Activated naive CD8-positive, alpha-beta T cell treated with anti-CD3 and anti-CD28 coated beads for 36 hours (primary cell): ENCODE measurements around the gene FHIT. TPM values are rescaled to one million over a fixed set of nuclear protein-coding genes. Genes with fewer than 3 reads are reported as not detected.

Source experiments
- DNase-seq: peaks from one replicate; pipeline ENCODE4 v3.0.0; 2021
- H3K27ac Mint-ChIP-seq: one replicate; pipeline ENCODE4 v1.8.0; 2022; ENCODE audit warnings: mild to moderate bottlenecking, moderate library complexity, mixed read lengths
- H3K27me3 Mint-ChIP-seq: one replicate; pipeline ENCODE4 v1.8.0; 2022; ENCODE audit warnings: mild to moderate bottlenecking, mixed read lengths
- H3K36me3 Mint-ChIP-seq: one replicate; pipeline ENCODE4 v1.8.0; 2021; ENCODE audit warnings: mild to moderate bottlenecking, mixed read lengths
- H3K4me1 Mint-ChIP-seq: one replicate; pipeline ENCODE4 v1.8.0; 2021; ENCODE audit warnings: mixed read lengths
- H3K4me3 Mint-ChIP-seq: one replicate; pipeline ENCODE4 v1.8.0; 2022; ENCODE audit warnings: mild to moderate bottlenecking, moderate library complexity, mixed read lengths
- H3K9me3 Mint-ChIP-seq: one replicate; pipeline ENCODE4 v1.8.0; 2022; ENCODE audit warnings: mixed read lengths
- total RNA-seq, 2 experiments: library from RNA; stranded (reverse); gene quantifications; one replicate each; pipeline ENCODE4 v1.2.3, GENCODE V29; 2021

The FHIT gene
- total RNA-seq, 2 experiments from 2014 or later, result 8.6 to 9.0 TPM

DNA sequence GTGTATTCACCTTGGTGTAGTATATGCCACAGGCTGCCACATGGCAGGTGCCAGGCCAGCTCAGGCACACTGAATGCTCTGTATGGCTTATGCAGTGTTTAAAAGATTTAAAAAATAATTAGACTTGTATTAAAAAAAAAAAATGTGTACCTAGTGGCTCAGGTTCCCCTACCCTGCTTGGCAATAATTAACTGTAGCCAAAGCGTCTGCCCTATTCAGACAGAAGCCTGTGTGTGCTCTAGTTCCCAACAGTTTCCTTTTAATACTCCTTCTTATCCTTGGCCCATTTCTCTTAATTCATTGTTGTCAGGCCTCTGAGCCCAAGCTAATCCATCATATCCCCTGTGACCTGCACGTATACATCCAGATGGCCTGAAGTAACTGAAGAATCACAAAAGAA, 1449.2 kb downstream of the FHIT start:
- no peak overlapping the region for H3K4me3 Mint-ChIP-seq
- no peaks in the 10 kb centered on the region for H3K27me3 Mint-ChIP-seq
- peaks cover 10% of the 10 kb centered on the region for H3K4me1 Mint-ChIP-seq
- DNase-seq, result no peak
- no peaks in the 10 kb centered on the region for H3K36me3 Mint-ChIP-seq
- no peaks in the 10 kb centered on the region for H3K9me3 Mint-ChIP-seq
- H3K27ac Mint-ChIP-seq, result no peak overlapping the region

DNA sequence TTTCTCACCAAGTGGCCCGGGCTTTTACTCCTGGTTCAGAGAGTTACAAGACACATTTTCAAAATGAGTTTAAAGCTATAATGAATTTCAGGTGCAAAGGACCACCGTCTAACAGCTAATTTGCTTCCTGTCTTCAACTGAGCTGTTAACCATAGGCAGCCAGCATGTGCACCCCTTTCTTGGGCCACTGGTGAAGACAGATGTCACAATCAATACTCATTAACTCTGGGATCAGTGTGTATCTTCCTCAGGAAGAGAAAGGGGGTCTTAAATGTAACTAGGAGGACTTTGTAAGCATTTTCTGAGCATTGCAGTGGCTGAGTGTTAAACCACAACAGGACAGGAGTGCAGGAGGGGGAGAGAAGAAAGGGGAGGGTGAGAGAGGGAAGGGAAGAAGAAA, 1450.8 kb downstream of the FHIT start:
- DNase-seq, result no peak
- Mint-ChIP-seq H3K4me3 (no peak overlapping the region), H3K36me3 (no peaks in the 10 kb centered on the region), H3K9me3 (no peaks in the 10 kb centered on the region), H3K4me1 (peaks cover 10% of the 10 kb centered on the region), H3K27ac (no peak overlapping the region), H3K27me3 (no peaks in the 10 kb centered on the region)

DNA sequence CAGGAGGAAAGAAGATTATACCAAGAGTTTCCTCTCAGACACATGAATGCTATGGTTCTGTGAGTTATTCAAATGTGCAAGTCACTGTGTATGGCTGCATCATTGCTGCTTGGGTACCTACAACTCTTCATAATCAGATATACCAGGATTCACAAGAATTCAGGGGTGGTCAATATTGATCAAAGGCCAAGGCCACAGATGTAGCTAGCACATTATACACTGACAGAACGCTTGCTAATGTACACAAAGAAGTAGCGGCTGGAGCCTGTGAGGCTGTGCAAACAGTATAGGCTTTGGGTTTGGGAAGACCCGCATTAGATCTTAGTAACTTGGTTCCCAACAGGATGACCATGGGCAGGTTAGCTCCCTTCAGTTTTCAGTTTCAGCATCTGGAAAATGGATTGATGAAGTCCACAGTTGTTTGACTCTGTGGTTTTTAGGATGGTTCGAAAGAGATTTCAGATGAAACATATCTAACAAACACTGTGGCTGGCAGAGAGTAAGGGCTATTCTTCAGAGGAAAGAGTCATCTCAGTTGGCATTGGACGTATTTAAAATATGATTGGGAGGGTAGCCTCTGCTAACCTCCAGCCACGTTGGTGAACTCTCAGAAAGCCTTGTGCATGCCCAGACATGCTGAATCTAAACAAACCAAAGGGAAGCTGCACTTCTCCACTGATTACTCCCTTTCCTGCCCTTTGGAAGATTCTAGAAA, 1452.7 kb downstream of the FHIT start:
- Mint-ChIP-seq H3K36me3 (no peaks in the 10 kb centered on the region), H3K27ac (no peak overlapping the region), H3K4me1 (peaks cover 10% of the 10 kb centered on the region), H3K4me3 (no peak overlapping the region), H3K27me3 (no peaks in the 10 kb centered on the region), H3K9me3 (no peaks in the 10 kb centered on the region)
- no peak for DNase-seq

DNA sequence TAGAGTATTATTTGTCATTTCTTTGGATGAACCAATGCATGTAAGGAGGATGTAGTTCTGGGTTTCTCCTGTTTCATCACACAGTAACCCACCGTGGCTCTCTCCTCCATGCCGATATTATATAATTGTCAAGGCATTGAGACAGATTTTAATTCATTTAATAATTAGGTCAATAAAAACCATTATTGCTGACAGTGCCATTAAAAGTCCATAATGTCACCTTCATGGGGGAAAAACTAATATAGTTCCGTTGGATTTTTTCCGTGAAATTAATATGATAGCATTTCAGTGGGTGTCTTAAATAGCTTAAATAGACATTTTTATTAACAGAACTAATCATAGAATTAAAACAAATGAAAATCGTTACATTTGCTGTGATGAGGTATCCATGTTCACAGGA, 1453.7 kb downstream of the FHIT start:
- Mint-ChIP-seq H3K27ac (no peak overlapping the region), H3K36me3 (no peaks in the 10 kb centered on the region), H3K4me3 (no peak overlapping the region), H3K27me3 (no peaks in the 10 kb centered on the region), H3K9me3 (no peaks in the 10 kb centered on the region), H3K4me1 (peaks cover 9% of the 10 kb centered on the region)
- no peak for DNase-seq

DNA sequence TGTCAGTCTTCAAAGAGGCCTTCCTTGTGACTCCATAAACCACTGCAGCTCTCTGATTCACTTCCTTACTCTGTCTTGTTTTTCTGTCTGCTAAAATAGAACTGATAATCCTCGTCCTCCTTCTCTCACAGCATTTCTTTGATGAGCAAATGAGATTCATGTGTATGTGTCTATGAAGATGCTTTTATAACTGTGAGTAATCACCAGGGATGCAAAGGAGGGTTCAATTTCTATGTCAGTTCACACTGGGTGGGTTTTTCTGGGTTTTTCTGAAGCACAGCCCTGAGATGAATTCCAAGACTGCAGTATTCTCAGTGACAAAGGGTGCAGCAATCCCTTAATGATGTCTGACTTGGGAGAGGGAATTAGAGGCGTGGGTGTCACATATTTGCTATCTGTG, 1454.8 kb downstream of the FHIT start:
- no peaks in the 10 kb centered on the region for H3K9me3 Mint-ChIP-seq

DNA sequence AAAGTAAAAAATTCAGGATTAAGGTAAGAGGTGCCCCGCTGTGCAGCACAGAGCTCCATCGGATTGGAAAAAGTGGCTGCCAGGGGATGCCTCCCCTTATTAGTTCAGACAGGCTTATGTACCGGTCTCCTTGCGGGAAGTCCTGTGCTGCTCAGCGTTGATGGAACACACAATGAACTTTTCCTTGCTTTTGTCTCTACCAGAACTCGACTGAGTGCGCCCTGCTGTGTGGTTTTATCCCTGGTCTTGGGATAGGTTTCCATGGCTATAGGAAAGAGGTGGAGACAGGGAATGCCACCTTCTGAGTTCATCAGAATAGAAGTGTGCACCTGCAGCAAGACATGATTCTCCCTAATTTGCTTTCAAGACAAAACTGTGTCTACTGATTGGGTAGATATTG, 1455.5 kb downstream of the FHIT start:
- Mint-ChIP-seq H3K27me3 (no peaks in the 10 kb centered on the region), H3K36me3 (no peaks in the 10 kb centered on the region), H3K9me3 (no peaks in the 10 kb centered on the region), H3K4me3 (no peak overlapping the region), H3K27ac (no peak overlapping the region), H3K4me1 (peaks cover 4% of the 10 kb centered on the region)
- no peak for DNase-seq

More for the DNA sequence above, 1454.8 kb downstream of the FHIT start:
- H3K27me3 Mint-ChIP-seq, result no peaks in the 10 kb centered on the region
- no peak overlapping the region for H3K27ac Mint-ChIP-seq
- no peak for DNase-seq
- H3K4me1 Mint-ChIP-seq, result peaks cover 3% of the 10 kb centered on the region
- no peaks in the 10 kb centered on the region for H3K36me3 Mint-ChIP-seq
- H3K4me3 Mint-ChIP-seq, result no peak overlapping the region

DNA sequence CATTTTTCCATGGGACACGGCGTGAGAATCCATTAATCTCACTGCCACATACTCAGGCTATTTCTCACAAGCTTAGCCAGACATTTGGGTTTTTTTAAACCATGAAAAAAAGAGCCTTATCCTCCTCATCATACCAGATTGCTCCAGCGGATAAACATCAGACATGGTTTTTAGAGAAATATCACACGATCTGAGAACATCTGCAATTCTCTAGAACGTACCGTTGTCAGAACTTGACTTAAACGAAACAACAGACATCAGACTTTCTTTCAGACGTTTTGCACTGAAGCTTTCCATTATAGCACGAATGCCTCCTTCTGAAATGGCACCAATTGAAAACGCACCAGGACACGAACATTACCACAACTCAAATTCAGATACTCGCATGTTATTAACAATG, 1457.3 kb downstream of the FHIT start:
- DNase-seq, result no peak
- Mint-ChIP-seq H3K27ac (no peak overlapping the region), H3K27me3 (no peaks in the 10 kb centered on the region)

DNA sequence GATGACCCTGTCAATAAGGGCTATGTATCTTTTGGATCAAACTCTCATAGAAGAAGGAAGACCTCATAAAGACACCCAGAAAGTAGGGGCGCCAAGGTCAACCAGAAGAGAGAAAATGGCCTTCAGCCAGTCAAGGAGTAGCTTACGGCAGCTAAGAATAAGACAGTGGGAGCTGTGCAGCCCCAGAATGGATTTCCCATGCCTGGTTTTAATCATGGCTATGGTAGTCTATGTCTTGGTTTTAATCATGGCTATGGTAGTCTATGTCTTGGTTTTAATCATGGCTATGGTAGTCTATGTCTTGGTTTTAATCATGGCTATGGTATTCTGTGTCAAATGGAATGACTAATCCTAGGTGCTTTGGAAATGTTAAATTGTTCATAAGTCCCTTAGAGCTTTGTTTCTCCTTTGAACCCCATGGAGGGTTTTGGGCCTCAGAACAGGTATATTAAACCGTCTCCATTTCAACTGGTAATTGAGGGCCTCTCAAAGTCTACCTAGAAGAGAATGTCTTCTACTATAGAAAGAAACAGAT, 1459.4 kb downstream of the FHIT start:
- Mint-ChIP-seq H3K4me1 (peaks cover 10% of the 10 kb centered on the region), H3K27me3 (no peaks in the 10 kb centered on the region), H3K9me3 (peaks cover 1% of the 10 kb centered on the region), H3K27ac (no peak overlapping the region), H3K36me3 (peaks cover 4% of the 10 kb centered on the region), H3K4me3 (no peak overlapping the region)
- DNase-seq, result no peak

More for the DNA sequence above, 1457.3 kb downstream of the FHIT start:
- H3K4me3 Mint-ChIP-seq, result no peak overlapping the region
- no peaks in the 10 kb centered on the region for H3K36me3 Mint-ChIP-seq
- H3K9me3 Mint-ChIP-seq, result no peaks in the 10 kb centered on the region
- H3K4me1 Mint-ChIP-seq, result peaks cover 10% of the 10 kb centered on the region

DNA sequence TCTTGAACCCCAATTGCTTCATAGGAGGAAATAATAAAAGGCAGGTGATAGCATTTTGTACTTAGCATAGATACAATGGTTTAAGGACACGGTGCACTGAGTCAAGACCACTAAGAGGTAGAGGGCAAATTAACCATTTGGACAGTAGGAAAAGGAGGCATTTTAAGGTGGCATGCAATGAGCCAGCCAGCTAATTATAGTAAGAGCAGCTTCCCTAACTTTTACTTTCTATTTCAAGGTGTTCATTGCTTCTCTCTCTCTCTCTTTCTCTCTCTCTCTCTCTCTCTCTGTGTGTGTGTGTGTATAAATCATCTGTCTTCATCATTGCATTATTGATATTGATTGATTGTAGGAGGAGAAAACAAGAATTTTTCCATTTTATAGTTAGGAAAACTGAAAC, 1461.0 kb downstream of the FHIT start:
- Mint-ChIP-seq H3K36me3 (peaks cover 12% of the 10 kb centered on the region), H3K27ac (no peak overlapping the region), H3K27me3 (peaks cover 3% of the 10 kb centered on the region), H3K9me3 (peaks cover 1% of the 10 kb centered on the region), H3K4me1 (peaks cover 10% of the 10 kb centered on the region), H3K4me3 (no peak overlapping the region)
- no peak for DNase-seq

DNA sequence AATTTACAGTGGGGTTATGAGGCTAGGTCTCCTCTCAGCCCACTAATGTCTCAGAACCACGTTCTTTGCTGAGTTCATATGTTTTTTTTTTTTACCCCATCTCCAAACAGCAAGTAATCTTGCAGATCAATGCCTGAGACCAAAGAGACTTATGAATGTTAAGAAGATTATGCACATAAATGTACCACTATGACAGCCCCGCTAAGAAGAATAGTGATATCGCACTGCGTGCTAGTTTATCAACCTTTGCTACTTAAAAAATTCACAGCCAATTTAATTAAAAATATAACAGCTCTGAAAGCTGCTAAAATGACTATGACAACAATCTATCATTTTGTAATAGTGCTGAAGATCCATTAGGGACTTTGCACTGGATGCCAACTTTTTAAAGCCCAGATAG, 1462.5 kb downstream of the FHIT start:
- Mint-ChIP-seq H3K27ac (no peak overlapping the region), H3K4me3 (no peak overlapping the region), H3K9me3 (peaks cover 4% of the 10 kb centered on the region), H3K36me3 (peaks cover 17% of the 10 kb centered on the region), H3K27me3 (peaks cover 6% of the 10 kb centered on the region), H3K4me1 (peaks cover 20% of the 10 kb centered on the region)
- no peak for DNase-seq

DNA sequence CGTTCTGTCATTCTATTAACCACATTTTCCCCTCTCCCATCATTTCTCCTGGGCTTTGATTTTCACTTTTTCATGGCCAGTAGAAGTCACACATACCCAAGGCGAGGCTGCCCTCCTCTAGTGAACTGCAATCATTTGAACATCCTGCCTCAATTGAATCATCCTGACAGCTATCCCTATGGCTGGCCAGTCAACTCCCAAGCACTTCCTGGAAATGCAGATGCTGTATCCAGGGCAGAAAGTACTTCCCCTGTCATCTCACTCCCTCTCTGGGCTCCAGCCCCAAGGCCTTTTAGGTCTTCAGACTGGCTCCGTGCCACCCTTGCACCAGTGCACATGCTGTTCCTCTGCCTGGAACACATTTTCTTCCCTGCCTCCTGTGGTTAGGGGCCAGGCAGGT, 1463.1 kb downstream of the FHIT start:
- Mint-ChIP-seq H3K27ac (no peak overlapping the region), H3K27me3 (peaks cover 8% of the 10 kb centered on the region), H3K9me3 (peaks cover 4% of the 10 kb centered on the region), H3K36me3 (peaks cover 21% of the 10 kb centered on the region), H3K4me3 (no peak overlapping the region), H3K4me1 (peaks cover 26% of the 10 kb centered on the region)
- DNase-seq, result no peak

DNA sequence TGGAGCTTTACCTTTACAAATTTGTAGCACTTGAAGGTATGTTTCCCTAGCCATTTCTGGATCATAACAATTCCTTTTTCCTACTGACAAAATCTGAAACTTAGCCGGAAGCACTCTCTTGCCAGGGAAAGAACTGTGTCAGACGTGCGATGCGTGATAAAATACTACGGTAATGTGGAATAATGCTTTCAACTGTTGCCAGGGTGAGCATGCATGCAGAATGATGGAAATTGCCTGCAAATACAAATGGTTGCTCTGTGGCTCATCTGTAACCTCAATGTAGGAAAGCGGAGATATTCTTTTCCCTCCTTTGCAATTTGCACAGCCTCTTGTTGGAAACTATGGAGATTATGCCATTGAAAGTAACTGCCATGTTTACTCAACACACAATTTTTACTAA, 1464.9 kb downstream of the FHIT start:
- peaks cover 23% of the 10 kb centered on the region for H3K36me3 Mint-ChIP-seq
- DNase-seq, result no peak
- no peak overlapping the region for H3K4me3 Mint-ChIP-seq
- H3K4me1 Mint-ChIP-seq, result peaks cover 28% of the 10 kb centered on the region
- H3K27me3 Mint-ChIP-seq, result peaks cover 14% of the 10 kb centered on the region
- H3K9me3 Mint-ChIP-seq, result peaks cover 4% of the 10 kb centered on the region
- no peak overlapping the region for H3K27ac Mint-ChIP-seq

DNA sequence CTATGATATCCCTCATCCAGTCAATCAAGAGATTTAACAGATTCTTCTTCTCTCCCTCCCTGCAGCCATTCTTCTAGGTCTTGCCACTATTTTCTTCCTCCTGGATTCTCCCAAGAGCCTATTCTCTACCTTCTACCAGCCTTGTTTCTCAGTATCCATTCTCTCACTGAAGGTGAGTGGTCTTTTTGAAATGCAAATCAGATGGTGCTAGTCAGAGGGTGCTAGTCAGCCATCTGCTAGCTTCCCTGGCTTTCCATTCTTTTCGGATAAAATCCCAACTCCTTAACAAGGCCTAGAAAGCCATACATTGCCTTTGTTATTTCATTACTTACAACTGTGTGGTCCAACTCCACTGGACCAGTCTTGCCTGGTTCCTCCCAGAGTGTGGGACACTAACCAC, 1467.1 kb downstream of the FHIT start:
- no peak for DNase-seq
- Mint-ChIP-seq H3K4me1 (peaks cover 18% of the 10 kb centered on the region), H3K9me3 (peaks cover 4% of the 10 kb centered on the region), H3K27me3 (peaks cover 18% of the 10 kb centered on the region), H3K36me3 (peaks cover 23% of the 10 kb centered on the region), H3K27ac (no peak overlapping the region), H3K4me3 (no peak overlapping the region)

DNA sequence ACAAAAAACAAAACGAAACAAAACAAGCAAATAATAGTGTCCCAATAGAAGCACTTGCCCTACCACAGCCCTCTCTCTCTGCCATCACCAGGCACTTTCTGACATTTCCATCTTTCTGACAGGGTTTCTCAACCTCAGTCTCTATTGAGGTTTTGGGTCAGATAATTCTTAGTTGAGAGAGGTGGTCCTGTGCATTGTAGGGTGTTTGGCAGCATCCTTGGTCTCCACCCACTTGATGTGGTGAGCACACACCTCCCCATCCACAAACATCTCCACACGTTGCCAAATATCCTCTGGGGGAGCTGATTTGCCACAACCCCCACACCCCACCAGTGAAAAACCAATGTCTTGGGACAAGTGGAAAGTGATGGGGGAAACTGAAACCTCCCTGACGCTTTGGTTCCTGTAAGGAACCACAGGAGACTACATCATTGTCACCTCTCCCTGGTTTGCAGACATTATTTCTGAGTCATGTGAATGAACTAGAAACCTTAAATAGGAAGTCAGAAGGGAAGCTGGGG, 1467.7 kb downstream of the FHIT start:
- DNase-seq, result peak; percentile 66
- Mint-ChIP-seq H3K4me1 (peaks cover 18% of the 10 kb centered on the region), H3K4me3 (no peak overlapping the region), H3K9me3 (peaks cover 4% of the 10 kb centered on the region), H3K27me3 (peaks cover 18% of the 10 kb centered on the region), H3K27ac (peak overlapping the region; percentile 44), H3K36me3 (peaks cover 23% of the 10 kb centered on the region)

DNA sequence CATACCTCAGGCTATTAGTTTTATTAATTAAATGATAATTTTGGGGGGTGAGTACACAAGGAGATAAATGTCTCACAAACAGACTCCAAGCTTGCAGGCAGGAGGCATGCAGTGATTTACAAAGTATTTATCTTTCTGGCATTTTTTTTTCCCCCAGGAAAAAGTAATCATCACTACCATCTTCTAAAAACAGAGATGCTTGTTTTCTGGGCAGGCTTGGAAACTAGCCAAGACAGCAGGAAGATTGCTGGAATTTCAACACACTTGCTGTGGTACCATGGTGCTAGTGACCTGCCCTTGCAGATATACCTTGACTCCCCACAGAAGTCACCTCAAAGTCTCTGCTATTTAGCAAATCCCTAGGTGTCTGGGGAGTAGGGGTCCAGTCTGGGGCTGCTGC, 1468.6 kb downstream of the FHIT start:
- H3K4me3 Mint-ChIP-seq, result no peak overlapping the region
- DNase-seq, result no peak
- peaks cover 18% of the 10 kb centered on the region for H3K27me3 Mint-ChIP-seq
- peaks cover 19% of the 10 kb centered on the region for H3K36me3 Mint-ChIP-seq
- H3K27ac Mint-ChIP-seq, result no peak overlapping the region
- H3K9me3 Mint-ChIP-seq, result peaks cover 3% of the 10 kb centered on the region
- H3K4me1 Mint-ChIP-seq, result peaks cover 26% of the 10 kb centered on the region

DNA sequence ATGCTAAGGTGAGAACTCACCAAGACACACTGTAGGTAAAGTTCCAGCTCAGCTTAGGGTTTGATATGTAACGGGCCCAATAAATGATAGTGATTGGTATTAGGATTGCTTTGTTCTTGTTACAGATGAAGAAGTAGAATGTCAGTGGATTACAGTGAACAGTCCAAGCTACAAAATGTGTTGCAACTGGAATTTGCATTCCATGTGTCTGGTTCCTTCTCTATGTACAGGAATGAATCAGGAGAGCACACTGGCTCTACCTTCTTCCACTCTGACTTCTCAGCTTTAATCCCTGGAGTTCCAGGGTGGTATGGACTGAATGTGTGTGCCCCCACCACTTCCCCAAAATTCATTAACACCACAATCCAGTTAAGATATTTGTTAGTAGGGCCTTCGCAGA, 1471.0 kb downstream of the FHIT start:
- Mint-ChIP-seq H3K36me3 (peaks cover 11% of the 10 kb centered on the region), H3K27ac (no peak overlapping the region), H3K4me1 (peaks cover 35% of the 10 kb centered on the region), H3K4me3 (no peak overlapping the region), H3K9me3 (peaks cover 3% of the 10 kb centered on the region), H3K27me3 (peaks cover 19% of the 10 kb centered on the region)
- DNase-seq, result no peak
